RWPE2 (cell line): ENCODE results near the gene PRDM5.

Experiments used
- ATAC-seq: fragments of 200-7000 bp; cut with Tn5 transposase; 3 replicates; pipeline ENCODE4 v1.9.1; 2021; ENCODE audit warnings: low read depth
- DNase-seq: peaks from one replicate; pipeline ENCODE4 v3.0.0-alpha.2; 2020; ENCODE audit warnings: low spot score
- H3K27ac ChIP-seq: fragments of 450-650 bp; 2 replicates; pipeline ENCODE4 v1.5.1; 2017; ENCODE audit warnings: mild to moderate bottlenecking; ENCODE audit not compliant: poor library complexity, severe bottlenecking
- H3K27me3 ChIP-seq: fragments of 250-450 bp; sonication (Bioruptor Pico); 2 replicates; pipeline ENCODE4 v1.5.1; 2021; ENCODE audit warnings: mild to moderate bottlenecking, moderate library complexity; ENCODE audit not compliant: insufficient read depth, poor library complexity, severe bottlenecking
- H3K36me3 ChIP-seq: fragments of 250-450 bp; sonication (Bioruptor Pico); 2 replicates; pipeline ENCODE4 v1.5.1; 2020; ENCODE audit warnings: low read depth, mild to moderate bottlenecking, moderate library complexity
- H3K4me1 ChIP-seq: fragments of 250-450 bp; sonication (Bioruptor Pico); 2 replicates; pipeline ENCODE4 v1.5.1; 2021; ENCODE audit warnings: mild to moderate bottlenecking, moderate library complexity; ENCODE audit not compliant: insufficient read depth, poor library complexity, severe bottlenecking
- H3K4me3 ChIP-seq: fragments of 250-450 bp; sonication (Bioruptor Pico); 2 replicates; pipeline ENCODE4 v1.5.1; 2021; ENCODE audit warnings: mild to moderate bottlenecking, moderate library complexity; ENCODE audit not compliant: severe bottlenecking
- H3K9me3 ChIP-seq: fragments of 250-450 bp; sonication (Bioruptor Pico); 2 replicates; pipeline ENCODE4 v1.5.1; 2021; ENCODE audit warnings: mild to moderate bottlenecking, moderate library complexity; ENCODE audit not compliant: severe bottlenecking
- CTCF ChIP-seq: fragments of 450-650 bp; IDR thresholded peaks from one replicate; pipeline ENCODE4 v1.5.1; 2017; ENCODE audit warnings: mild to moderate bottlenecking, moderate library complexity; ENCODE audit not compliant: poor library complexity, severe bottlenecking

Gene PRDM5

GRCh38 chr4:120720354-120720934 is 202.1 kb downstream of the PRDM5 start:
- Histone ChIP-seq H3K4me1 (no peaks in the 10 kb centered on the region), H3K4me3 (no peak overlapping the region), H3K36me3 (no peaks in the 10 kb centered on the region), H3K27ac (no peak overlapping the region), H3K27me3 (no peaks in the 10 kb centered on the region), H3K9me3 (no peaks in the 10 kb centered on the region)
- DNase-seq (no peak), ATAC-seq (no peak)
- TF ChIP-seq CTCF: no peak

GRCh38 chr4:120718979-120719566 is 203.5 kb downstream of the PRDM5 start:
- Histone ChIP-seq H3K27me3 (no peaks in the 10 kb centered on the region), H3K4me1 (no peaks in the 10 kb centered on the region), H3K36me3 (no peaks in the 10 kb centered on the region), H3K4me3 (no peak overlapping the region), H3K9me3 (no peaks in the 10 kb centered on the region), H3K27ac (no peak overlapping the region)
- no peak for DNase-seq
- ATAC-seq: peak; percentile 83
- peak; percentile 78 for TF ChIP-seq CTCF

GRCh38 chr4:120716346-120716745 is 206.2 kb downstream of the PRDM5 start:
- ATAC-seq: no peak

GRCh38 chr4:120714417-120715010 is 208.0 kb downstream of the PRDM5 start:
- ATAC-seq: no peak

More at GRCh38 chr4:120716346-120716745, 206.2 kb downstream of the PRDM5 start:
- Histone ChIP-seq H3K4me3 (no peak overlapping the region), H3K36me3 (no peaks in the 10 kb centered on the region), H3K4me1 (no peaks in the 10 kb centered on the region), H3K27ac (no peak overlapping the region), H3K9me3 (no peaks in the 10 kb centered on the region), H3K27me3 (no peaks in the 10 kb centered on the region)
- no peak for TF ChIP-seq CTCF
- DNase-seq: no peak

More at GRCh38 chr4:120714417-120715010, 208.0 kb downstream of the PRDM5 start:
- Histone ChIP-seq H3K36me3 (no peaks in the 10 kb centered on the region), H3K9me3 (no peaks in the 10 kb centered on the region), H3K4me1 (no peaks in the 10 kb centered on the region), H3K4me3 (no peak overlapping the region), H3K27me3 (no peaks in the 10 kb centered on the region), H3K27ac (no peak overlapping the region)
- TF ChIP-seq CTCF: no peak
- DNase-seq: no peak
